K562 (cell line): ENCODE results near the gene PIGL. TPM values are rescaled to one million over a fixed set of nuclear protein-coding genes. Genes with fewer than 3 reads are reported as not detected.

Experiments used
- CAMTA2 ChIP-seq: fragments of 250-450 bp; sonication (Bioruptor Pico); conservative IDR thresholded peaks from 2 replicates; pipeline ENCODE4 v1.5.1; 2022
- CBX3 ChIP-seq, 2 experiments: IDR thresholded peaks; 1 replicate in 1 of 2; 2 replicates in 1 of 2; pipeline ENCODE4 v1.6.1; 2012; ENCODE audit warnings: inconsistent platforms in 2 of 2, low read length in 2 of 2, borderline replicate concordance in 1 of 2, control low read depth in 1 of 2
- DDX20 ChIP-seq: fragments of 450-650 bp; IDR thresholded peaks from 2 replicates; pipeline ENCODE4 v1.6.1; 2016; ENCODE audit warnings: missing genetic modification characterization, low read depth, mild to moderate bottlenecking, missing compliant biosample characterization, moderate library complexity
- GTF2A2 ChIP-seq: IDR thresholded peaks from 2 replicates; pipeline ENCODE4 v1.6.1; 2016; ENCODE audit warnings: mild to moderate bottlenecking, missing genetic modification characterization, missing compliant biosample characterization
- HINFP ChIP-seq: fragments of 450-650 bp; conservative IDR thresholded peaks from 2 replicates; pipeline ENCODE4 v1.6.1; 2016; ENCODE audit warnings: missing genetic modification characterization, low read depth, mild to moderate bottlenecking, control low read depth, missing compliant biosample characterization
- HIVEP1 ChIP-seq: fragments of 250-450 bp; sonication (Bioruptor Pico); IDR thresholded peaks from 2 replicates; pipeline ENCODE4 v1.4.0; 2020; ENCODE audit warnings: mild to moderate bottlenecking
- HNRNPH1 ChIP-seq: fragments of 200-400 bp; formaldehyde crosslinking; optimal IDR thresholded peaks from 2 replicates; pipeline ENCODE3; 2017; ENCODE audit warnings: low read depth, mild to moderate bottlenecking, low read length, moderate library complexity
- ILK ChIP-seq: fragments of 450-650 bp; IDR thresholded peaks from 2 replicates; pipeline ENCODE4 v1.6.1; 2016; ENCODE audit warnings: missing genetic modification characterization, low read depth, mild to moderate bottlenecking, missing compliant biosample characterization, moderate library complexity, borderline replicate concordance
- NR2C1 ChIP-seq, 2 experiments: fragments of 450-650 bp; IDR thresholded peaks; 2 replicates each; pipeline ENCODE4 v1.6.1; 2017; ENCODE audit warnings: mild to moderate bottlenecking in 2 of 2, antibody characterized with exemption in 1 of 2, inconsistent platforms in 1 of 2, missing compliant biosample characterization in 1 of 2, missing genetic modification characterization in 1 of 2
- NR4A1 ChIP-seq, 2 experiments: fragments of 250-450 bp in 1 of 2; fragments of 450-650 bp in 1 of 2; sonication (Bioruptor Pico) in 1 of 2; IDR thresholded peaks; 2 replicates each; pipeline versions ENCODE4 v1.4.0 to v1.6.1; 2016 to 2020; ENCODE audit warnings: mild to moderate bottlenecking in 2 of 2, missing compliant biosample characterization in 1 of 2, missing genetic modification characterization in 1 of 2, moderate library complexity in 1 of 2
- PTTG1 ChIP-seq: fragments of 450-650 bp; IDR thresholded peaks from 2 replicates; pipeline ENCODE4 v1.6.1; 2016; ENCODE audit warnings: low read depth, mild to moderate bottlenecking, missing genetic modification characterization, missing compliant biosample characterization
- SMAD3 ChIP-seq: fragments of 450-650 bp; formaldehyde crosslinking; conservative IDR thresholded peaks from 2 replicates; pipeline ENCODE4 v1.4.0; 2020; ENCODE audit warnings: mild to moderate bottlenecking
- SMARCE1 ChIP-seq: fragments of 450-650 bp; IDR thresholded peaks from 2 replicates; pipeline ENCODE4 v1.7.1; 2016; ENCODE audit warnings: mild to moderate bottlenecking
- TEAD1 ChIP-seq, 2 experiments: fragments of 450-650 bp in 1 of 2; sonication (generic) in 1 of 2; formaldehyde crosslinking; IDR thresholded peaks; 2 replicates each; pipeline versions ENCODE4 v1.4.0 to v1.8.0; 2020 to 2022; ENCODE audit warnings: mild to moderate bottlenecking in 2 of 2, missing genetic modification reagents in 1 of 2
- TSC22D4 ChIP-seq: fragments of 450-650 bp; IDR thresholded peaks from 2 replicates; pipeline ENCODE4 v1.6.1; 2016; ENCODE audit warnings: missing genetic modification characterization, missing biosample characterization, control low read depth
- ZNF165 ChIP-seq: fragments of 250-450 bp; sonication (Bioruptor Pico); IDR thresholded peaks from 2 replicates; pipeline ENCODE4 v1.4.0; 2020; ENCODE audit warnings: borderline replicate concordance
- ZNF175 ChIP-seq: fragments of 200-800 bp; sonication (Bioruptor generic); IDR thresholded peaks from 2 replicates; pipeline ENCODE4 v1.6.1; 2016; ENCODE audit warnings: low read depth, mild to moderate bottlenecking, missing genetic modification characterization, missing compliant biosample characterization
- ZNF347 ChIP-seq: fragments of 450-650 bp; formaldehyde crosslinking; IDR thresholded peaks from 2 replicates; pipeline ENCODE4 v1.4.0; 2020; ENCODE audit warnings: low read depth, mild to moderate bottlenecking, moderate library complexity
- ZNF354B ChIP-seq: fragments of 250-450 bp; sonication (Bioruptor Pico); IDR thresholded peaks from 2 replicates; pipeline ENCODE4 v1.4.0; 2020
- ZNF766 ChIP-seq: fragments of 200-800 bp; sonication (Bioruptor generic); conservative IDR thresholded peaks from 2 replicates; pipeline ENCODE4 v1.6.1; 2016; ENCODE audit warnings: missing genetic modification characterization, missing compliant biosample characterization
- polyA plus RNA-seq, 8 experiments: library from polyadenylated mRNA; depleted of rRNA in 4 of 8; stranded (reverse) in 5 of 8; unstranded in 3 of 8; fragments of >200 nt; fragmentation: Nextera tagmentation in 2 of 8; fragmentation: Illumina TruSeq in 1 of 8; extraction: Ambion mirVana in 2 of 8; extraction: Trizol in 1 of 8; gene quantifications; 2 replicates each; pipeline versions ENCODE4 v1.2.1 to v1.2.3, GENCODE V29; 2011 to 2014; ENCODE audit warnings: inconsistent platforms in 1 of 8, missing spikeins in 1 of 8
- total RNA-seq, 7 experiments: library from RNA; depleted of rRNA in 6 of 7; stranded (reverse); fragments of >200 nt in 6 of 7; fragmentation: Illumina TruSeq in 2 of 7; extraction: Trizol in 2 of 7; gene quantifications; 2 replicates each; pipeline versions ENCODE4 v1.2.1 to v1.2.3, GENCODE V29; 2011 to 2021; ENCODE audit warnings: low replicate concordance in 1 of 7
- TF ChIP-seq, protein P1 (sequence below), 2 experiments: fragments of 150-350 bp in 1 of 2; IDR thresholded peaks; 2 replicates each; pipeline ENCODE4 v1.6.1; 2012 to 2016; ENCODE audit warnings: low read depth in 2 of 2, low read length in 2 of 2, mild to moderate bottlenecking in 1 of 2, moderate library complexity in 1 of 2

Gene PIGL
- total and polyA plus RNA-seq, 9 of the 15 experiments (the other 6 are each of a cell fraction or from before 2014, with no cell fraction given) = 19.9 to 55.3 (median 29.6) TPM

DNA sequence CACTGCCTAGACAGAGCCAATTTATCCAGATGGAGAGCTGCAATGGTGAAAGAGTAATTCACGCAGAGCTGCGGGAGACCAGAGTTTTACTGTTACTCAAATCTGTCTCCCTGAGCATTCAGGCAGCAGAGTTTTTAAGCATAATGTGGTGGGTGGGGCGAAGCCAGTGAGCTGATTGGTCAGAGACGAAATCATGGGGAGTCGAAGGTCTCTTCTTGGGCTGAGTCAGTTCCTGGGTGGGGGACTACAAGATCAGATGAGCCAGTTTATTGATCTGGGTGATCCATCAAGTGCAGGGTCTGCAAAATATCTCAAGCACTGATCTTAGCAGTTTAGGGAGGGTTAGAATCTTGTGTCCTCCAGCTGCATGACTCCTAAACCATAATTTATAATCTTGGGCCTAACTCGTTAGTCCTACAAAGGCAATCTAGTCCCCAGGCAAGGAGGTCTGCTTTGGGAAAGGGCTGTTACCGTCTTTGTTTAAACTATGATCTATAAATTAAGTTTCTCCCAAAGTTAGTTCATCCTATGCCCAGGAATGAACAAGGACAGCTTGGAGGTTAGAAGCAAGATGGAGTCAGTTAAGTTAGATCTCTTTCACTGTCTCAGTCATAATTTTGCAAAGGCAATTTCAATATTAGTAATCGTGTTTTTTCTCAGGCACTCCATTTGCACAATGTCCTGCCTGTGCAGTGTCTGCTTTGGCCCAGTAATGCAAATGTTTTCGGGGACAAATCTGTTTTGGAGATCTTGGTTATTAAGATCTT lies 27.0 kb downstream of the PIGL start (continued):
- no peak for TF ChIP-seq NR2C1 (IDR thresholded peaks at IDR 0.05)
- TF ChIP-seq NR2C1 (tag; IDR thresholded peaks at IDR 0.05) = peak; percentile 77
- 0 out of 4 replicates have a peak, but pooled peaks of 1 of the 2 experiments have one; percentile 42 for TF ChIP-seq TEAD1 (CRISPR knock-in tag; IDR thresholded peaks at IDR 0.05)
- no peak for TF ChIP-seq HNRNPH1
- peak; percentile 28; the same call in 1 of the 2 replicates for TF ChIP-seq HINFP
- TF ChIP-seq ILK = peak; percentile 31; the same call in 1 of the 2 replicates
- no peak for TF ChIP-seq NR4A1 (CRISPR knock-in tag; IDR thresholded peaks at IDR 0.05)
- peak; percentile 87 for TF ChIP-seq NR4A1 (tag; IDR thresholded peaks at IDR 0.05)
- TF ChIP-seq GTF2A2 (tag) = peak; percentile 46; the same call in 1 of the 2 replicates
- TF ChIP-seq SMAD3 (CRISPR knock-in tag) = 0 out of 2 replicates have a peak, but pooled peaks have one; percentile 29
- peak; percentile 71 for TF ChIP-seq PTTG1 (tag)
- peak; percentile 86 for TF ChIP-seq ZNF175 (CRISPR knock-in tag)
- TF ChIP-seq, protein P1, sequence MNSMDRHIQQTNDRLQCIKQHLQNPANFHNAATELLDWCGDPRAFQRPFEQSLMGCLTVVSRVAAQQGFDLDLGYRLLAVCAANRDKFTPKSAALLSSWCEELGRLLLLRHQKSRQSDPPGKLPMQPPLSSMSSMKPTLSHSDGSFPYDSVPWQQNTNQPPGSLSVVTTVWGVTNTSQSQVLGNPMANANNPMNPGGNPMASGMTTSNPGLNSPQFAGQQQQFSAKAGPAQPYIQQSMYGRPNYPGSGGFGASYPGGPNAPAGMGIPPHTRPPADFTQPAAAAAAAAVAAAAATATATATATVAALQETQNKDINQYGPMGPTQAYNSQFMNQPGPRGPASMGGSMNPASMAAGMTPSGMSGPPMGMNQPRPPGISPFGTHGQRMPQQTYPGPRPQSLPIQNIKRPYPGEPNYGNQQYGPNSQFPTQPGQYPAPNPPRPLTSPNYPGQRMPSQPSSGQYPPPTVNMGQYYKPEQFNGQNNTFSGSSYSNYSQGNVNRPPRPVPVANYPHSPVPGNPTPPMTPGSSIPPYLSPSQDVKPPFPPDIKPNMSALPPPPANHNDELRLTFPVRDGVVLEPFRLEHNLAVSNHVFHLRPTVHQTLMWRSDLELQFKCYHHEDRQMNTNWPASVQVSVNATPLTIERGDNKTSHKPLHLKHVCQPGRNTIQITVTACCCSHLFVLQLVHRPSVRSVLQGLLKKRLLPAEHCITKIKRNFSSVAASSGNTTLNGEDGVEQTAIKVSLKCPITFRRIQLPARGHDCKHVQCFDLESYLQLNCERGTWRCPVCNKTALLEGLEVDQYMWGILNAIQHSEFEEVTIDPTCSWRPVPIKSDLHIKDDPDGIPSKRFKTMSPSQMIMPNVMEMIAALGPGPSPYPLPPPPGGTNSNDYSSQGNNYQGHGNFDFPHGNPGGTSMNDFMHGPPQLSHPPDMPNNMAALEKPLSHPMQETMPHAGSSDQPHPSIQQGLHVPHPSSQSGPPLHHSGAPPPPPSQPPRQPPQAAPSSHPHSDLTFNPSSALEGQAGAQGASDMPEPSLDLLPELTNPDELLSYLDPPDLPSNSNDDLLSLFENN (IDR thresholded peaks at IDR 0.05; ENCODE audit: low read depth in 2 of 2, low read length in 2 of 2) = no peak
- TF ChIP-seq TSC22D4 (tag) = no peak
- TF ChIP-seq DDX20 = peak; percentile 82
- no peak for TF ChIP-seq CAMTA2 (CRISPR knock-in tag)
- no peak for TF ChIP-seq ZNF165
- TF ChIP-seq SMARCE1 = 0 out of 2 replicates have a peak, but pooled peaks have one; percentile 15
- no peak for TF ChIP-seq CBX3 (IDR thresholded peaks at IDR 0.05; ENCODE audit: borderline replicate concordance in 1 of 2, low read length in 2 of 2)
- TF ChIP-seq ZNF766 (CRISPR knock-in tag) = 0 out of 2 replicates have a peak, but pooled peaks have one; percentile 34
- TF ChIP-seq ZNF354B = 0 out of 2 replicates have a peak, but pooled peaks have one; percentile 8
- TF ChIP-seq HIVEP1 = no peak
- no peak for TF ChIP-seq ZNF347
